IMR-90 (cell line): ENCODE measurements around the gene GBE1. TPM values are rescaled to one million over a fixed set of nuclear protein-coding genes. Genes with fewer than 3 reads are reported as not detected.

Experiments
- ATAC-seq: fragments of 200-7000 bp; cut with Tn5 transposase; 2 replicates; pipeline ENCODE4 v1.9.1; 2020; ENCODE audit warnings: low read depth, mild to moderate bottlenecking, moderate library complexity
- BruUV-seq: library from RNA; stranded (reverse); fragments of 400-500 nt; replicated peaks from 2 replicates; lab custom pipeline; 2021; lab: Mats Ljungman, UMichigan
- CTCF ChIA-PET: fragments of 300-600 bp; formaldehyde crosslinking; extraction: SDS; loops from one replicate; lab custom pipeline; 2021; ENCODE audit warnings: antibody characterized with exemption; lab: Yijun Ruan, JAX
- POLR2A ChIA-PET: fragments of 300-600 bp; sonication (Branson Sonifier 250); formaldehyde crosslinking; loops from one replicate; lab custom pipeline; 2022; ENCODE audit warnings: antibody characterized with exemption; ENCODE audit not compliant: unreplicated experiment; lab: Charles Lee
- DNase-seq: peaks from one replicate; pipeline ENCODE4 v3.0.0; 2013
- H2AFZ ChIP-seq: replicated peaks from 2 replicates; pipeline ENCODE3; 2013; ENCODE audit warnings: low read length, mild to moderate bottlenecking; ENCODE audit not compliant: poor library complexity
- H2AK5ac ChIP-seq: 2 replicates; pipeline ENCODE4 v1.6.1; 2013; ENCODE audit warnings: low read depth, low read length, inconsistent platforms
- H2AK9ac ChIP-seq: replicated peaks from 2 replicates; pipeline ENCODE3; 2013; ENCODE audit warnings: mild to moderate bottlenecking, low read depth, low read length, moderate library complexity; ENCODE audit not compliant: poor library complexity
- H2BK120ac ChIP-seq: 2 replicates; pipeline ENCODE4 v1.6.1; 2013; ENCODE audit warnings: low read depth, low read length, inconsistent platforms
- H2BK15ac ChIP-seq: 3 replicates; pipeline ENCODE4 v1.6.1; 2013; ENCODE audit warnings: low read depth, low read length, inconsistent platforms
- H2BK20ac ChIP-seq: 2 replicates; pipeline ENCODE4 v1.6.1; 2013; ENCODE audit warnings: low read depth, mild to moderate bottlenecking, inconsistent platforms, low read length, moderate library complexity
- H2BK5ac ChIP-seq: 2 replicates; pipeline ENCODE4 v1.6.1; 2013; ENCODE audit warnings: mild to moderate bottlenecking, low read depth, low read length, inconsistent platforms; ENCODE audit not compliant: poor library complexity, severe bottlenecking
- H3K14ac ChIP-seq: replicated peaks from 2 replicates; pipeline ENCODE4 v1.6.1; 2013; ENCODE audit warnings: low read depth, low read length, inconsistent platforms
- H3K18ac ChIP-seq: 2 replicates; pipeline ENCODE4 v1.6.1; 2013; ENCODE audit warnings: low read depth, low read length, control low read depth
- H3K23ac ChIP-seq: 2 replicates; pipeline ENCODE4 v1.6.1; 2013; ENCODE audit warnings: low read depth, low read length, inconsistent platforms
- H3K27ac ChIP-seq: 2 replicates; pipeline ENCODE4 v1.5.1; 2013; ENCODE audit warnings: mild to moderate bottlenecking, control low read depth, low read length; ENCODE audit not compliant: insufficient read depth
- H3K27me3 ChIP-seq: 2 replicates; pipeline ENCODE4 v1.6.1; 2013; ENCODE audit warnings: low read length; ENCODE audit not compliant: control insufficient read depth, insufficient read depth
- H3K36me3 ChIP-seq: 2 replicates; pipeline ENCODE4 v1.6.1; 2013; ENCODE audit warnings: low read length, mixed read lengths; ENCODE audit not compliant: control insufficient read depth, insufficient read depth
- H3K4ac ChIP-seq: 2 replicates; pipeline ENCODE4 v1.6.1; 2013; ENCODE audit warnings: low read depth, low read length, inconsistent platforms
- H3K4me1 ChIP-seq: 2 replicates; pipeline ENCODE4 v1.6.1; 2013; ENCODE audit warnings: low read length, mixed read lengths; ENCODE audit not compliant: control insufficient read depth, insufficient read depth
- H3K4me2 ChIP-seq: 2 replicates; pipeline ENCODE4 v1.6.1; 2013; ENCODE audit warnings: low read depth, mild to moderate bottlenecking, control low read depth, low read length, moderate library complexity
- H3K4me3 ChIP-seq: 2 replicates; pipeline ENCODE4 v1.5.1; 2013; ENCODE audit warnings: low read depth, mild to moderate bottlenecking, control low read depth, low read length, moderate library complexity; ENCODE audit not compliant: insufficient read depth
- H3K56ac ChIP-seq: 2 replicates; pipeline ENCODE4 v1.6.1; 2013; ENCODE audit warnings: low read length, inconsistent platforms; ENCODE audit not compliant: insufficient read depth; ENCODE audit errors: extremely low read depth
- H3K79me1 ChIP-seq, 2 experiments: 2 replicates each; pipeline ENCODE4 v1.6.1; 2013; ENCODE audit warnings: low read length in 2 of 2, inconsistent platforms in 1 of 2, low read depth in 1 of 2
- H3K9ac ChIP-seq: 2 replicates; pipeline ENCODE4 v1.6.1; 2013; ENCODE audit warnings: low read depth, low read length, control low read depth
- H3K9me1 ChIP-seq: 2 replicates; pipeline ENCODE4 v1.6.1; 2013; ENCODE audit warnings: low read length, inconsistent platforms; ENCODE audit not compliant: insufficient read depth
- H3K9me3 ChIP-seq: 2 replicates; pipeline ENCODE4 v1.6.1; 2013; ENCODE audit warnings: low read length; ENCODE audit not compliant: control insufficient read depth, insufficient read depth
- H4K20me1 ChIP-seq: 2 replicates; pipeline ENCODE4 v1.6.1; 2013; ENCODE audit warnings: low read length, inconsistent platforms; ENCODE audit not compliant: insufficient read depth
- H4K5ac ChIP-seq: 2 replicates; pipeline ENCODE4 v1.6.1; 2013; ENCODE audit warnings: mild to moderate bottlenecking, low read depth, low read length, control low read depth
- H4K8ac ChIP-seq, 2 experiments: 2 replicates each; pipeline ENCODE4 v1.6.1; 2013; ENCODE audit warnings: low read depth in 2 of 2, low read length in 2 of 2, control low read depth in 1 of 2, inconsistent platforms in 1 of 2
- H4K91ac ChIP-seq: 2 replicates; pipeline ENCODE4 v1.6.1; 2013; ENCODE audit warnings: low read depth, low read length, inconsistent platforms; ENCODE audit not compliant: insufficient read depth
- BHLHE40 ChIP-seq: fragments of 150-350 bp; IDR thresholded peaks from 2 replicates; pipeline ENCODE4 v1.6.1; 2016; ENCODE audit warnings: mild to moderate bottlenecking, low read depth, low read length
- FOS ChIP-seq: fragments of 150-350 bp; IDR thresholded peaks from 2 replicates; pipeline ENCODE4 v1.6.1; 2016; ENCODE audit warnings: low read depth, low read length
- MAFK ChIP-seq: IDR thresholded peaks from 2 replicates; pipeline ENCODE4 v1.6.1; 2012; ENCODE audit warnings: low read depth, low read length, improper control_type of control experiment
- MXI1 ChIP-seq: IDR thresholded peaks from 2 replicates; pipeline ENCODE4 v1.6.1; 2012; ENCODE audit warnings: low read depth, mild to moderate bottlenecking, low read length, moderate library complexity, borderline replicate concordance
- RAD21 ChIP-seq: IDR thresholded peaks from 2 replicates; pipeline ENCODE4 v1.6.1; 2012; ENCODE audit warnings: low read length, improper control_type of control experiment
- RFX5 ChIP-seq: IDR thresholded peaks from 2 replicates; pipeline ENCODE4 v1.8.0; 2012; ENCODE audit warnings: low read depth, mild to moderate bottlenecking, low read length, moderate library complexity
- WGBS, 2 experiments: methylation state at CpG; one replicate each; pipeline versions ENCODE4 v1.1.5 to v1.1.7; 2013; ENCODE audit warnings: missing lambda C conversion rate in 2 of 2; ENCODE audit not compliant: insufficient read length in 1 of 2; ENCODE audit errors: extremely low coverage in 2 of 2; 5-methylcytosine and 5-hydroxymethylcytosine counted together
- dilution Hi-C: fragments of 300-500 bp; cut with HindIII; formaldehyde crosslinking; loops from one replicate; pipeline ENCODE4 v1.14.3; 2018; ENCODE audit warnings: low sequenced_read_pairs; ENCODE audit not compliant: unreplicated experiment
- in situ Hi-C: fragments of 300-500 bp; cut with MboI; formaldehyde crosslinking; loops from 3 replicates; pipeline ENCODE4 v1.14.3; 2019; ENCODE audit warnings: low sequenced_read_pairs, inconsistent platforms, mixed read lengths
- intact Hi-C: fragments of 100-400 bp; cut with micrococcal nuclease; formaldehyde crosslinking; loops from 2 replicates; pipeline ENCODE4 v1.10.0; 2022
- polyA plus RNA-seq, 3 experiments: library from polyadenylated mRNA; depleted of rRNA; stranded (reverse); fragments of >200 nt; gene quantifications; 2 replicates each; pipeline ENCODE4 v1.2.3, GENCODE V29; 2012; ENCODE audit warnings: low replicate concordance in 1 of 3
- total RNA-seq: library from RNA; depleted of rRNA; stranded (reverse); fragments of >200 nt; gene quantifications from 2 replicates; pipeline ENCODE4 v1.2.3, GENCODE V29; 2012

The GBE1 gene
- total and polyA plus RNA-seq, 2 of the 4 experiments (the other 2 are of a cell fraction): 36.7 to 90.3 TPM

DNA sequence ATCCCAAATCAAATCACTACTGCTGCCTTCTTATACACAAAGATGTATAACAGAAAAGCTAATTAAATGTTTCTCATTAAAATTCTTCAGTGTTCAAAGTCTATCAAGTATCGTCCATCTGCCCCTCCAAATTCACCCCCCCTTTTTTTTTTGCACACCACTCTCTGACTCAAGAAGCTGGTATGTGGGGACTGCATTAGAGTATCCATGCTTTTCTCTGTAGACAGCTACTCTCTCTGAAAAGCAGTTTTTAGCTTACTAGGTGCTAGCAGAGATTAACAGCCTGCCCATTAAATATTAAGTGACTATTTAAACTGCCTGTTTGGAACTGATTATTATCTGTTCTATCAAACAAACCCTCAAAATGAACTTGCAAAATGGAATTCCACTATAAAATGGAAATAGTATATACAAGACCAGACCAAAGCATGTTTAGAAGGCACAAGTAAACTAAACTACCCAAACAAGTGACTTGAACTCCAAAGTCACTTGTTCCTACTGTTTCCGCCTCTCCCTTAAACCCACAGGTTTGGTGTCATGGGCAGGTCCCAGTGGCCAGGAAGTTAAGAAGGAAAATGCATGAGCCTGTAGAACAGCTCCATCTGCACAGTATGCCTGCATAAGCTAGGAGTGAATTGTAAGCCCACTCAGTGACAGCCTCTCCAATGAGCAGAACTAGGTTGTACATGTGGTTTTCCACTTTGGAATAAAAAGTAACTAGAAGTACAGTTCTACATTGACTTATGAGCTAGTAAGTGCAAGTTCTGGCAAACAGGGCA, 32.5 kb downstream of the GBE1 start:
- no peaks in the 10 kb centered on the region; the same call in 1 of the 2 replicates for H3K36me3 ChIP-seq
- H3K27ac ChIP-seq: peak overlapping the region; percentile 68
- peaks cover 16% of the 10 kb centered on the region for H3K4me1 ChIP-seq
- WGBS, 2 experiments: 20% methylated on average over 1 of the region's 2 CpGs; no CpG with 5 or more reads in 1 of the 2 experiments
- POLR2A ChIA-PET: interaction anchor here (1.1 kb wide), 1 partner anchor 12 kb away, joined by 3 read pairs; no protein-coding TSS in a partner anchor
- H4K5ac ChIP-seq: peak overlapping the region; percentile 39; the same call in 1 of the 2 replicates
- in situ Hi-C loops (no loop called here), dilution Hi-C loops (no loop called here), intact Hi-C loops (loop anchor here (2.0 kb wide), 1 partner anchor 14 kb away; no protein-coding TSS in a partner anchor)
- CTCF ChIA-PET: no interaction called here
- peak overlapping the region; percentile 93 for H2AK5ac ChIP-seq
- no peaks in the 10 kb centered on the region for H4K20me1 ChIP-seq
- peak overlapping the region; percentile 95 for H4K91ac ChIP-seq
- H3K23ac ChIP-seq: peak overlapping the region; percentile 66
- peak overlapping the region; percentile 22; the same call in 1 of the 2 replicates for H3K18ac ChIP-seq
- peak overlapping the region; percentile 90 for H3K14ac ChIP-seq
- H3K9me1 ChIP-seq: peaks cover 6% of the 10 kb centered on the region
- TF ChIP-seq MAFK (no peak), RFX5 (no peak), FOS (0 out of 2 replicates have a peak, but pooled peaks have one; percentile 10), BHLHE40 (no peak), RAD21 (no peak), MXI1 (no peak)
- peak overlapping the region; percentile 86 for H2AK9ac ChIP-seq
- peak overlapping the region; percentile 89 for H2BK5ac ChIP-seq
- peak overlapping the region; percentile 94 for H2BK20ac ChIP-seq
- H2BK120ac ChIP-seq: peak overlapping the region; percentile 92
- H3K9ac ChIP-seq: peak overlapping the region; percentile 28; the same call in 1 of the 2 replicates
- H3K4me3 ChIP-seq: no peak overlapping the region
- DNase-seq (peak; percentile 61), ATAC-seq (peak; percentile 75)
- H3K79me1 ChIP-seq: peaks cover 37 to 61% of the 10 kb centered on the region in 2 experiments
- H3K4me2 ChIP-seq: peak overlapping the region; percentile 68; the same call in 1 of the 2 replicates
- no peaks in the 10 kb centered on the region for H3K9me3 ChIP-seq
- H3K4ac ChIP-seq: peak overlapping the region; percentile 96
- peak overlapping the region; percentile 99 for H2BK15ac ChIP-seq
- BruUV-seq: no TSS peak
- peak overlapping the region; percentile 64; the same call in 1 of the 2 replicates for H3K56ac ChIP-seq
- H3K27me3 ChIP-seq: no peaks in the 10 kb centered on the region
- H2AFZ ChIP-seq: peak overlapping the region; percentile 64
- H4K8ac ChIP-seq: peak overlapping the region; percentile 56 to 87
